GM19452 (cell line): ENCODE results near the gene FAIM2.

Experiments used
- ATAC-seq: cut with Tn5 transposase; IDR thresholded peaks from one replicate; pipeline ENCODE4 v1.9.1; 2021; ENCODE audit not compliant: unreplicated experiment

The FAIM2 gene

DNA sequence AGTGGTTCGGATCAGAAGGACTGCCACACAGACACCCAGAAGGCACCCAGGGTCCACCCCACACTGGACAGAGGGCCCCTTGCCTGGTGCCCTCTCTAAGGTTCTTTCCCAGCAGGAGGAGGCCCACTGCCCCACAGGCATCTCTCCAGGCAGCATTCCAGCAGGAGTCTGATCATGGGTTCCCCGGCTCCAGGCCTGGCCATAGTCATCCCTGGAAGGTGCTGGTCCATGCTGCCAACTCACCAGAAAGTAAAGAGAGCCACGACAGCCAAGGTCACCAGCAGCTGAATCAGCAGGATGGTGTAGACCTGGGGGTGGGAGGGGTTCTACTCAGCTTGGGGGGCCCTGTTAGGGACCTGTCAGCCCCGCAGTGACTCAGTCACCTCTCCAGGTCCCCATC, 6.4 kb downstream of the FAIM2 start:
- no peak for ATAC-seq

- no peak for ATAC-seq
These were observed 7.9 kb downstream of the FAIM2 start for GRCh38 chr12:49895773-49896172.

- no peak for ATAC-seq
These were observed 8.9 kb downstream of the FAIM2 start for GRCh38 chr12:49894751-49895148.

- no peak for ATAC-seq
These were observed 9.6 kb downstream of the FAIM2 start for GRCh38 chr12:49893753-49894750.

GRCh38 chr12:49892732-49893317, 10.9 kb downstream of the FAIM2 start:
- no peak for ATAC-seq

DNA sequence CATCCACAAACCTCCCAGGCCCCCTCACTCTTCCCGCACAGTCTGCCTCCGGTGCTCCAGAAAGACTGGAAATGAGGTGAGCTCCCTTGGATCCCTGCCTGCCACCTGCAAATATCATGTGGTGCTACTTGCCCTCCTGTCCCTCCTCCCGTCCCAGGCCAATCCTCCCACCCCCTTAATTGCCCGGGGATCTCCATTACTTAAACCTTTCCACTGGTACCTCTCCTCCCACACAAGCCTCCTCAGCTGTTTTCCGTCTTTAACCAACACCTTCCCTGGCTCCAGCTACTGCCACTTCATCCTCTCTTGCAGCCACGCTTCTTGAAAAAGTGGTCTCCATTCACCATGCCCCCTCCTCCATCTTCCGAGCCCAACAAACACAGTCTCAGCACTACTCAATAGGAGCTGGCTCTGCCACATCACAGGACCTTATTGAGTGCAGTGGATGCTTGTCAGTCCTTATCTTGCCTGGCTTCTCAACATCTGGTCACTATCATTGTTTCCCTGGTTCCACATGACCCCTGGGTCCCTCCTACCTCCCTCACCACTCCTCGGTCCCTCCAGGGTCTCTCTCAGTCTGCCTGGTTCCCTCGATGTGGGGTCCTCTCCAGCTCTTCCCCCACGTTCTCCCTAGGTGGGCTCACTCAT, 11.5 kb downstream of the FAIM2 start:
- no peak for ATAC-seq

DNA sequence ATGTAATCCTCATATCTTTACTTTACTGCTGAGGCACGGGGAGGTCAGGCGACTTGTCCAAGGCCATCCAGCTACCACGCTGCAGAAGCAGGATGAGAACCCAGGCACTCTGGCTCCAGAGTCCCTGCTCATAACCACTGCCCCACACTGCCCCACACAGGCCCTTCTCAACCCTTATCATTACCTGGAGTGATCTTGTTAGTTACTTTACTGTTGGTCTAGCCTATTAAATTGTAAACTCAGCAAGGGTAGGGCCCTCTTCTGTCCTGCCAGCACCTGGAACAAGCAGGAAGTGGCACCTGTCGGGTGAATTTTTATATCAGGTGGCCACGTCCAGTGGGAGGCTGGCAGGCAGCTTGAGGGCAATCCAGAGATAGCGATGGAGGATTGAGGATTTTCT, 12.2 kb downstream of the FAIM2 start:
- no peak for ATAC-seq

- no peak for ATAC-seq
These were observed 12.7 kb downstream of the FAIM2 start for GRCh38 chr12:49891012-49891411.

- ATAC-seq: no peak
These were observed 13.6 kb downstream of the FAIM2 start for GRCh38 chr12:49890096-49890461.

- no peak for ATAC-seq
These were observed 14.2 kb downstream of the FAIM2 start for GRCh38 chr12:49889361-49890095.

DNA sequence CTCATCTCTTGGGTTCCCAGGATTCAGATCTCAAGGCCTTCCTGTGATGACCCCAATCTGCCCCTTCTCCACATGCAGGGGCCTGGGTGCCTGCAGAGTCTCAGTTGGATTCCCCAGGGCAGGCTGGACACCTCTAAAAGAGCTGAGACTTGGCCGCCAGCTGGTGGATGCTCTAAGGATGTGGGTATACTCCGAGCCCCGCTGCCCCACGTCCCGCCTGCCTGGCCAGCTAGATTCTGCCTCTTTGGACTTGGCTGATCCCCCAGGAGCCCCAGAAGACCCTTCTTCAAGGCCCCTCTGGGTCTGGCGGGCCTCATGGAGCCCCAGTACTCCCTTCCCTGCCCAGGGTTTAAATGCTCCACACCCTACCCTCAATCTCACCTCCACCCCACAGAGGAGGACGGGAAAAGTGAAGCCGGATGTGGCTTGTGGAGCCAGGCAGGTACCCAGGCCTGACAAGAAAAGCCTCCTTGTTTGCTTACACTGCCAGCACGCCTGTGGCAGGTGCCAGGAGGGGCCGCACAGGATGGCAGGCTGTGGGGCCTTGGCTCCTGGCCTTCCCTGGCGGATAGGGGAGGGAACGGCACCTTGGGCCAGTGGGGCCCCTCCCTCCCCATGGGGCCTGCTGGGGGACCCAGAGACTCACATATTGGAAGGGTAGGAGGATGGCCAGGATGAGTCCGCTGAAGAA, 15.1 kb downstream of the FAIM2 start:
- no peak for ATAC-seq

GRCh38 chr12:49887536-49888401, 15.9 kb downstream of the FAIM2 start:
- no peak for ATAC-seq

GRCh38 chr12:49887091-49887490, 16.6 kb downstream of the FAIM2 start:
- no peak for ATAC-seq

- ATAC-seq: no peak
These were observed 17.8 kb downstream of the FAIM2 start for GRCh38 chr12:49885663-49886461.

GRCh38 chr12:49885118-49885517, 18.6 kb downstream of the FAIM2 start:
- no peak for ATAC-seq

DNA sequence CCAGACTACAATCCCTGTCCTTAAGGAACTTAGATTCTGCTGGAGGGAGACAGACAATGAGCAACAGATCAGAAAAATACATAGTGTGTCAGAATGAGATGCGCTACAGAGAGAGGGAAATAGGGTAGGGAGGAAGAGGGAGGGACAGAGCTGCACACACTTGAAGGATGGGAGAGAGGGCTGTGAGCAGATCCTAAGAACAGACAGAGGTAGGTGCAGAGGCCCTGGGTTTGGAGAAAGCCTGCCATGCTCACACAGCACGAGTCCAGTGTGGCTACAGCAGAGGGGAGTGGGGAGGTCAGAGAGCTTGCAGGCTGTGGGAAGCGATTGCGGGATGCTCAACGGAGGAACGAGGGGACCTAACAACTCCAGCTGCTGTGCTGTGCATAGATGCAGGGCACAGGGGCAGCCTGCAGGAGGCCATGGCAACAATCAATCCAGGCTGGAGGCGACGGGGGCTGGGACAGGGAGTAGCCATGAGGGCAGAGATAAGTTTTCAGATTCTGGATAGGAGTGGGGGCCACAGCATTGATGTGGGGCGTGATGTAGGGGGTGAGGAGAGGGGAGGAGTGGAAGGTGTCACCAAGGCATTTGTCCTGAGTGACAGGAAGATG, 20.7 kb downstream of the FAIM2 start:
- no peak for ATAC-seq

- no peak for ATAC-seq
These were observed 21.4 kb downstream of the FAIM2 start for GRCh38 chr12:49882248-49882850.
